HG03521 (cell line): ENCODE results near the gene HNRNPM.
"Not testable (repeated sequence)": the region's sequence is repeated elsewhere in the genome, so short reads cannot be mapped to it uniquely, and the experiment has no call there.

Experiments
- ATAC-seq: cut with Tn5 transposase; IDR thresholded peaks from one replicate; pipeline ENCODE4 v1.9.1; 2021; ENCODE audit warnings: mild to moderate bottlenecking, moderate library complexity; ENCODE audit not compliant: unreplicated experiment

Gene HNRNPM, protein sequence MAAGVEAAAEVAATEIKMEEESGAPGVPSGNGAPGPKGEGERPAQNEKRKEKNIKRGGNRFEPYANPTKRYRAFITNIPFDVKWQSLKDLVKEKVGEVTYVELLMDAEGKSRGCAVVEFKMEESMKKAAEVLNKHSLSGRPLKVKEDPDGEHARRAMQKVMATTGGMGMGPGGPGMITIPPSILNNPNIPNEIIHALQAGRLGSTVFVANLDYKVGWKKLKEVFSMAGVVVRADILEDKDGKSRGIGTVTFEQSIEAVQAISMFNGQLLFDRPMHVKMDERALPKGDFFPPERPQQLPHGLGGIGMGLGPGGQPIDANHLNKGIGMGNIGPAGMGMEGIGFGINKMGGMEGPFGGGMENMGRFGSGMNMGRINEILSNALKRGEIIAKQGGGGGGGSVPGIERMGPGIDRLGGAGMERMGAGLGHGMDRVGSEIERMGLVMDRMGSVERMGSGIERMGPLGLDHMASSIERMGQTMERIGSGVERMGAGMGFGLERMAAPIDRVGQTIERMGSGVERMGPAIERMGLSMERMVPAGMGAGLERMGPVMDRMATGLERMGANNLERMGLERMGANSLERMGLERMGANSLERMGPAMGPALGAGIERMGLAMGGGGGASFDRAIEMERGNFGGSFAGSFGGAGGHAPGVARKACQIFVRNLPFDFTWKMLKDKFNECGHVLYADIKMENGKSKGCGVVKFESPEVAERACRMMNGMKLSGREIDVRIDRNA

DNA sequence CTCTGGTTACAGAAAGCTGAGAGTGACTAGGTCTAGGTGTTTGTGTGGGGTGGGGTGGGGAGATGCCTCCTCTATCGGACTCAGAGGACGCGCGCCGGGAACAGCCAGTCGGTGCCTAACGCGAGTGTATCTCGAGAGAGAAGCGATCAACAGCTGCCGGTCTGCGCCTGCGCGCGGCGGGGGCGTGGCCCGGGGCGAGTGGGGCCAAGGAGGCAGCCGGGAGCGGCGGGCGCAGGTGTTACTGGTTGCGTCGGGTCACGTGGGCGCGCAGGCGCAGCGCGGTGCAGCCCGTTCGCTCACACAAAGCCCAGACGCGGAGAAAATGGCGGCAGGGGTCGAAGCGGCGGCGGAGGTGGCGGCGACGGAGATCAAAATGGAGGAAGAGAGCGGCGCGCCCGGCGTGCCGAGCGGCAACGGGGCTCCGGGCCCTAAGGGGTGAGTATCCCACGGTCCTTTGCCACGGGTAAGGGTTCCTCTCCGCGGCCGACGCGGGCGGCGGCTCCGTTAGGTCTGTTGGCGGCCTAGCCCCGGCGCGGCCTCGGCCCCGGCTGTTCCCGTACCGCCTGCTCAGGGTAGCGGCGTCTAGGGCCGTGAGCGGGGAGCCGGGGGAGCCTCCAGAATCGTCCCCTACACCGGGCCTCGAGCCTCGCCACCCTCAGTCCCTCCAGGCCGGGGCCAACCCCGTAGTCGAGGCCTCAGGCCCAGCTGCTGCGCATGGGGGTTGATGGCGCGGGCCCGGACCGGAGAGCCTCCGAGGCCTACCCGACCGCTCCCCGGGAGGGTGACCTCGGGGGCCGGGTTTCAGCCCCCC is at the start of gene HNRNPM:
TSS of gene HNRNPM (plus strand) at position 299 of the 811 bp plus-strand sequence. CDS start at position 323, 24 bp downstream.
- peak; percentile 90 for ATAC-seq

DNA sequence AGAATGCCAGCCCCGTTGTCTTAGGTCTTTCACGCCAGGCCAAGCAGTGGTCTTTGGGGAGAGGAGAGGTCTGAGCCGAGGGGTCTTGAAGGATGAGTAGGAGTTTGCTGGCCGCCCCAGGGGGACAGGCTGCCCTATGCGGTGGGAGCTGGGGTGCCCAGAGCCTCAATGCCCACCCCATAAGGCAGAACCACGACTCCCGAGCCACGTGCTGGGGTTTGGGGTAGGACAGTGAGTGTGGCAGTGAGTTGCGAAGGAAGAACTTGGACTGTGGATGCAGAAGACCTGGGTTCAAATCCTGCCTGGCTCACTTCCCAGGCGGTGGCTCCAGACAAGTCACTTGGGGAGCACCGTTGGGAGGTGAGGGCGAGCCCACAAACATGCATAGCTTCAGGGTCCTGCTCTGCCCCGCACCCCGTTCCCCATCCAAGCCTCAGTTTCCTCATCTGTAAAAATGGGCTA is 49.1 kb upstream of the HNRNPM start:
- ATAC-seq, result no peak

DNA sequence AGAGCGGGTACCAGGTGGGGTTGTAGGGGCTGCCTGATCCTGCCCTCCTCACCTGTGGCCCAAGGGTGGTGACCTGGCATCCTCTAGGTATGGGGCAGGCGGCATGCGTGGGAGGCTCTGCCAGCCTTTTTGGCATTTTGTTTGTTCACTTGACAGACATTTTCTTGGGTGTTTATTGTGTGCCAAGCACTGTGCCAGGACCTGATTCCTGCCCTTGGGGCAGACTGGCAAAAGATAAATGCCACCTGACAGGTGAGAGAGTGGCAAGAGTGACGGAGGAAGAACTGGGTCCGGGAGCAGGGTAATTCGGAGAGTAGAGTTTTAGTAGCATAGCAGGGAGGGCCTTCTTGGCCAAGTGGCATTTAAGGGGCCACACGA is 48.6 kb upstream of the HNRNPM start:
- ATAC-seq, result no peak

DNA sequence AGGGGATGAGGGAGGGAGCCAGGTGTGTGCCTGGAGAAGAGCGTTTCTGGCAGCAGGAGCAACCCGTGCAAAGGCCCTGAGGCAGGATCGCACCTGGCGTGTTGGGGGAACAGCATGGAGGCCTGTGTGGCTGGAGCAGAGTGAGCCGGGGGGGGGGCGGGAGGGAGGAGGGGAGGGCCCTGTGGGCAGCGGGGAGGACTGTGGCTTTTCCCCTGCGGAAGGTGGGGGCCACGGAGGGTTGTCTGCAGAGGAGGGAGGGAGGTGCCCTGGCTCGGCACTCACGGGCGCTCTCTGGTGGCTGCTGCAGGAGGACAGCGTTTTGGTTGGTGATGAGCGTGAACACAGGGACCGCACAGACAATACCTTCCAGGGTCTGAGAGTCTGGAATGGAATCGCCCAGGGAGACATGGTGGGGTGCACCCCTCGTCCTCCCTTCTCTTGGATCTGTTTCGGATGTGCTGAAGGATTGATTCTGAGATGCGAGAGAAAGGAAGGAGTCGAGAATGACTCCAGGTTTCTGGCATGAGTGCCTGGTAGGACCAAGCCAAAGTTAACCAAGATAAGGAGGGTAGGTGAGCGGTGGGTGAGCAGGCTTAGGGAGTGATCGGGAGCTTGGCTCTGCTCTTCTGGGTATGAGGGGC is 48.1 kb upstream of the HNRNPM start:
- no peak for ATAC-seq

DNA sequence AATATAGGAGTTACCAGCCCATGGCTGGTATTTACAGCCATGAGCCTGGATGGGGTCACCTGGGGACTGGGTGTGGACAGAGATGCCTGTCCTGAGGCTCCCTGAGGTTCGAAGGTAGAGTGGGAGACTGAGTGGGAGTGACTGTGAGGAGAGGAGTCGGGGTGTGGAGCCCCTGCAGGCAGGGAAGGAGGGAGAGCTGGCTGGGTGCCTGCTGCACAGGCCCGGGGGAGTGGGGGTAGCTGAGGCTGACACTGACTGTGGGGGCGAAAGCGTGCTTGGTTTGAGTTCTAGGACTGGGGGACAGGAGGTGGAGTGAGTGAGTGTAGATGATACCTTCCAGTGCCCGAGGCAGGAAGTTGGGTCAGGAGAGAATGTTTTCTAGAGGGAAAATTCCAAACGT is 47.5 kb upstream of the HNRNPM start:
- no peak for ATAC-seq

DNA sequence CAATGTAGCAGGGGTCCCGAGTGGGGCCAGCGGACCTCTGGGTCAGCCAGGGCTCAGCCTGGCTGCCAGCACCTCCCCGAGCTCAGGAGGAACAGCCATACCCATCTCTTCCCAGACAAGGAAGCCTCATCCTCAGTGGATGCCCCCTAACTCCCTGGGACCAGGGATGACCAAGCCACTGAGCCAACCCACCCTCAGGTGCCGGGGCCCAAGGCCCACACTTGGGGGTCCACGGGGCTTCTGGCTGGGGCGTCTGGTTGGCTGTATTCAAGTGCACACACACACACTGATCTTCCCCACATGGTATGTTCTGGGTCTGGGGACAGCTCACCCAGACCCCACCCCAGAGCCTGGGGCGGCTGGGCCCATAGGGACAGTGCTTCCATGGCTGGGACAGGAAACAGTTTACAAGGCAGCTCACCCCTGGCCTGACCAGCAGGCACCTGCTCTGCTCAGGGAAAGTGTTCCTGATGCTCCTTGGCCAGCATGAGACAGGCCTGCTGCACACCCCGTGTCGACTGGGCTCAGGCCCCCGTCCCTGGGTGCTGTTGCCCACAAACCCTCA is 46.9 kb upstream of the HNRNPM start:
- no peak for ATAC-seq

DNA sequence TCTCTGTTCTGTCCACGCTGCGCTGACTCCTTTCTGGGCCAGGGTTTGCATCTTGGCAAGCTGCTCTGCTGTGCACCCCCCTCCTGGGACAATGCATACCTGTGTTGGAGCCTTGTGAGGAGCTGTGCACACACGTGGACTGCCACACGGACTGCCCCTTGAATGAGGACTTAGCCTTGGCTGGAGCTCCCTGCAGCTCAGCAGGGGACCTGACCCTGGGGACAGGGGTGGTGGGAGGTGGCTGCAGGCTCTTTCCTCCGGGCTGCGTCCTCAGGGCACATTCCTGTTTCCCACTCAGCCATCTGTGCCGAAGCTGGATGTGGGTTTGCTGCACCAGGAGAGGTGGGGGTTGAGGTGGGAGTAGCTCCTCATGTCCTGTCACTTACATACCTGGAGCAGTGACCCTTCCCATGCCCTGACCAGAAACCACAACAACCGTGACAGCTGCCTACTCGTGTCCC is 46.4 kb upstream of the HNRNPM start:
- ATAC-seq, result no peak

DNA sequence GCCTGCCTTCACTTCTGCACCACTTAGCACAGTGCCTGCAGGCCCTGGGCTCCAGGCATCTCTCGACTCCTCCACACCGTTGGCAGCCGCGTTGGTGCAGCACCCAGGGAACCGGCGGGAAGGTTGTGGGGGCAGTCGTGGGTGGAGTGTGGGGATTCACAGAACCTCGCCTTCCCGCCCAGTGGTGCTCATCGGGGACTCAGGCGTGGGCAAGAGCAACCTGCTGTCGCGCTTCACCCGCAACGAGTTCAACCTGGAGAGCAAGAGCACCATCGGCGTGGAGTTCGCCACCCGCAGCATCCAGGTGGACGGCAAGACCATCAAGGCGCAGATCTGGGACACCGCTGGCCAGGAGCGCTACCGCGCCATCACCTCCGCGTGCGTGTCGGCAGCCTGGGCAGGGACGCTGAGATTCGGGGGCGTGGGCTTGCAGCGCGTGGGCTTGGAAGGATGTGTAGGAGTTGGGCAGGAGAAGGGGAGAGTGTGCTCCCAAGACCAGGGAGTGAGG is 45.0 kb upstream of the HNRNPM start:
- no peak for ATAC-seq

DNA sequence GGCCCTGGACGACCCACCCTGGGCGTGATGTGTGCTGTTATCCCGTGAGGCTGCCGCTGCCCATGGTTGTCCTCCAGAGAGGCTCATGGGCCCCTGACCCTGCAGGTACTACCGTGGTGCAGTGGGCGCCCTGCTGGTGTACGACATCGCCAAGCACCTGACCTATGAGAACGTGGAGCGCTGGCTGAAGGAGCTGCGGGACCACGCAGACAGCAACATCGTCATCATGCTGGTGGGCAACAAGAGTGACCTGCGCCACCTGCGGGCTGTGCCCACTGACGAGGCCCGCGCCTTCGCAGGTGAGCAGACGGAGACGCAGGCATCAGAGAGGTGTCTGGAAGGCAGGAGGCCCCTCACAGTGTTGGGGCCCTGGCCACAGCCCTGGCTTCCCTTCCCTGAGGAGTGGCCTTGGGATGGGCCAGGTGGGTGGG is 42.8 kb upstream of the HNRNPM start:
- ATAC-seq, result no peak

DNA sequence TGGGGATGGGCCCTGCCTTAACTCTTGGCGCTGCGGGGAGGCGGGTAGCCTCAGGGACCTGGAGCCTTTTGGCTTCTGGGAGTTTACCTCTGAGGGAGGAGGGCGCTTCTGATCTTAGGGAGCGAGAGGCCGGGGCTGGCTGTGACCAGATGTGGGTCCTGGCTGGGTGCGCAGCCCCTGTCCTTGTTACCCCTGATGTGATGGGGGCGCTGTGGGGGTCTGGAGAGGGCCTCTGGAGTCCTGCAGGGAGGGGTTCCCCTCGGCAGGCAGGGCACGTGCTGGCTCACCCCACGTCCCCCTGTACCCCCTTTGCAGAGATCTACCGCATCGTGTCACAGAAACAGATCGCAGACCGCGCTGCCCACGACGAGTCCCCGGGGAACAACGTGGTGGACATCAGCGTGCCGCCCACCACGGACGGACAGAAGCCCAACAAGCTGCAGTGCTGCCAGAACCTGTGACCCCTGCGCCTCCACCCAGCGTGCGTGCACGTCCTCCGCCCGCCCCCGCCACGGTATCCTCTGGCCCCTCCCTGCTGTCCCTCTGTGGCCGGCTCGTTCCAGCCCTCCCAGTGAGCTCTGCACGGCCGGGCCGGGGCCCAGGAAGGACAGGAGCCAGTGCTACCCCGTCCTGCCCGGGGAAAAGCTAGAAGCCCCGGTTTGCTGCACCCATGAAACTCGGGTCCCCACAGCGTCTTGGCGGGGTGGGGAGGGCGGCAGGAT is 41.5 kb upstream of the HNRNPM start:
- no peak for ATAC-seq

DNA sequence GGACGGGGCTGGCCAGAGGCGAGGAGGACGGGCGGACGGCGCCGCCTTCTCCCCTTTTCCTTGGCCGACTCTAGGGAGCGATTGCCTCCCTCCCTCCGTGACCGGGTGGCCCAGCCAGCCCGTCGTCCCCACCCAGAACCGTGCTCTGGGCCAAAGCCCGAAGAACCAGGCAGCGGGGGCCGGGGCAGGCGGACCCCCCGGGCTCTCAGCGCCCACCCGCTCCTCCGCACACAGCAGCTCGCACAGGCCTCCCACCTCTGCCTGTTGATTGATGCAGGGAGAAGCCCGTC is 41.0 kb upstream of the HNRNPM start:
- ATAC-seq, result no peak

DNA sequence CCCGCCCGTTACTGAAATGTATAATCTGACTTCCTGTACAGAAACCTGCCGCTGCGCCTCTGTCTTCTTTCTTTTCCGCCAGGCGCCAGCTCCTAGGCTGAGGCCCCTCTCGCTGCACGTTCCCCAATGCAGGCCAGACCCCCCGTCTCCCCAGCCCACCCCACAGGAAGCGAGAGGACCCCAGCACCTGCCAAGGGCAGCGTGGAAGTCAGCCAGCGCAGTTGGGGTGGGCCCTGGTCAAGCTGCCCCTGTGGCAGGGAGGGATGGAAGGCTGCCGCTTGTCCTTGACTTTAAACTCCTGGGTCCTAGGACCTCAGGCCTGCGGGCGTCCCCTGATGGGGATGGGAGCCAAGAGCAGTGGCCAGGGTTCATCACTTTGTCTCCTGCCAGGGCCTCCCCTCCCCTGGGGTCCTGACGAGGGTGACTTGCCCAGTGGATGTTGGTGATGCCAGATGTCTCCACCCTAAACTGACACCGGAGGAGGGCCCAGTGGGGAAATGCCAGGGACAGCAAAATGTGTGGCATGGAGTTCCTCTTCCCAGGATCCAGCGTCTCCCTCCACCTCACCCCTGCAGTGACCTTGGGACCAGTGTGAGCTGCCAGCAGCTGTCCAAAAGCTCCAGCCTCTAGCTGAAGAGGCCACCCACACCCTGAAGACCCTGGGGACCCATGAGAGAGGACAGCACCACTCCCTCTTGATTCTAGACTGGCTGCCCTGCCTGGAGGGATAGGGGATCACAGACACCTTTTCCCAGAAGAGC is 40.2 kb upstream of the HNRNPM start:
- no peak for ATAC-seq

DNA sequence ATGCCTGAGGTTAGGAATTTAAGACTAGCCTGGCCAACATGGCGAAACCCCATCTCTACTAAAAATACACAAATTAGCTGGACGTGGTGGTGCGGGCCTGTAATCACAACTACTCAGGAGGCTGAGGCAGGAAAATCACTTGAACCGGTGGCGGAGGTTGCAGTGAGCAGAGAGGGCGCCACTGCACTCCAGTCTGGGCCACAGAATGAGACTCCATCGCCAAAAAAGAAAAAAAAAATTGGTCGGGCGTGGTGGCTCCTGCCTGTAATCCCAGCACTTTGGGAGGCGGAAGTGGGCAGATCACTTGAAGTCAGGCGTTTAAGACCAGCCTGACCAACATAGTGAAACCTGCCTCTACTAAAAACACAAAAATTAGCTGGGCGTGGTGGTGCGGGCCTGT is 34.1 kb upstream of the HNRNPM start:
- not testable (repeated sequence) for ATAC-seq

DNA sequence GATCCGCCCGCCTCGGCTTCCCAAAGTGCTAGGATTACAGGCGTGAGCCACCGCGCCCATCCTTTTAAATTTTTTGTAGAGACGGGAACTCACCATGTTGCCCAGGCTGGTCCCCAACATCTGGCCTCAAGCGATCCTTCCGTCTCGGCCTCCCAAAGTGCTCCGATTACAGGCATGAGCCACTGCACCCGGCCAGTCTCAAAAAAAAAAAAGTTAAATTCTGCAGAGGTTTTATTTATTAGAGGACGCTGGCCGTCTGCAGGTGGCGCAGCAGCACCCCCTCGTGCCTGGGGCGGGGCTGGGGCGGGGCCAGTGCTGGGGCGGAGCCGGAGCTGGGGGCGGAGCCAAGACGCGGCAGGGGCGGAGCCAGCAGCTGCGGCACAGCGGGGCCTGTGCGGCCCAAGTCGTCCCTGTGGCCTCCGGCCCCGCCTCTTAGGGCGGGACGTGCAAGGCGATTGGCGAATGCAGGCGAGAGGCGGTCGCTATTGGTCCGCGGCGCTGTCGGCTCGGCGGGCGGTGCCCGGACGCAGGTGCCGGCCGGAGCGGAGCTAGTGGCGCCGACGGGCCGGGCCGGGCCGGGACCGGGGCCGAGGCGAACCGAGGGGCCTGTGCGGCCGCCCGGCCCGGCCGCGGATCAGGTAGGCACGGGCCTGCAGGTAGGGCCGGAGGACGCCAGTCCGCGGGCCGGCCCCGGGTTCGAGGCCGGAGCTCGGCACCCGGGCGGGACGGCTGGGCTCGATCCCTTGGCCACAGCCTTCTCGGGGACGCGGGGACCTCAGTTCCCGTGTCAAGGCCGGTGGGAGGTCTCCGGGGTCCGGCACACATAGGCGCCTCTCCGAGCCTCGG is 31.8 kb upstream of the HNRNPM start, which contains the start of gene MARCHF2:
TSS of gene MARCHF2 (plus strand) at position 523 of the 846 bp plus-strand sequence. CDS start 8,536 bp downstream, outside the sequence.
- peak; percentile 99 for ATAC-seq

DNA sequence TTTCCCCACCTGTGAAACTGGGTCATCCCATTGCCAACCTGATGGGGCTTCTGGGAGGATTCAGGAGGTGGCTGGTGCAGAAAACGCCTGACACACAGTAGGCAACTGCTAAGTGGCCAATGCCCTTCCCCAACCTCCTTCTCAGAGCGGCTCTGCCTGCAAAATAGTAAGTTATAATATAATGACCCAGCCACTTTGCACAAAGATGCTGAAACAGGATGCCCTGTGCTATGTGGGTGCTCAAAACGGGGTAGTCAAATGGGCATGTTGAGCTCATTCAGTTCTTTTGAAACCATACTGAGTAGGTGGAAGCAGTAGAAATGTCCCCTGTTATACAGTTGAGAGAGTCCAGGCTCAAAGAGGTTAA is 31.2 kb upstream of the HNRNPM start:
- no peak for ATAC-seq

DNA sequence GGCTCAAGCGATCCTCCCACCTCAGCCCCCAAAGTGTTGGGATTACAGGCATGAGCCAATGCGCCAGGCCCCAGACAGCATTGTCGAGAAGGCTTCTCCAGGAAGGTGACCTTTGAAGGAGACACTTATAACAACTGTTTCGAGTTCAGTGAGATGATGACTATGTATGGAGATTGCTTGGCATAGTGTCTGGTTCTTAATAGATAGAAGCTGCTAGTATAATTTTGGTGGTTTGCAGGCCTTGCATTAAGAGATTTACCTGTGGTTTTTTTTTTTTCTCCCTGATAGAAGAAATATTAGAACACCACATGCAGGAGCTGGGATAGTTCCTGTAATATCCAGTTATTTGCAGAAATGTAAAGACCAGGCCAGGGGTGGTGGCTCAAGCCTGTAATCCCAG is 28.0 kb upstream of the HNRNPM start:
- no peak for ATAC-seq

DNA sequence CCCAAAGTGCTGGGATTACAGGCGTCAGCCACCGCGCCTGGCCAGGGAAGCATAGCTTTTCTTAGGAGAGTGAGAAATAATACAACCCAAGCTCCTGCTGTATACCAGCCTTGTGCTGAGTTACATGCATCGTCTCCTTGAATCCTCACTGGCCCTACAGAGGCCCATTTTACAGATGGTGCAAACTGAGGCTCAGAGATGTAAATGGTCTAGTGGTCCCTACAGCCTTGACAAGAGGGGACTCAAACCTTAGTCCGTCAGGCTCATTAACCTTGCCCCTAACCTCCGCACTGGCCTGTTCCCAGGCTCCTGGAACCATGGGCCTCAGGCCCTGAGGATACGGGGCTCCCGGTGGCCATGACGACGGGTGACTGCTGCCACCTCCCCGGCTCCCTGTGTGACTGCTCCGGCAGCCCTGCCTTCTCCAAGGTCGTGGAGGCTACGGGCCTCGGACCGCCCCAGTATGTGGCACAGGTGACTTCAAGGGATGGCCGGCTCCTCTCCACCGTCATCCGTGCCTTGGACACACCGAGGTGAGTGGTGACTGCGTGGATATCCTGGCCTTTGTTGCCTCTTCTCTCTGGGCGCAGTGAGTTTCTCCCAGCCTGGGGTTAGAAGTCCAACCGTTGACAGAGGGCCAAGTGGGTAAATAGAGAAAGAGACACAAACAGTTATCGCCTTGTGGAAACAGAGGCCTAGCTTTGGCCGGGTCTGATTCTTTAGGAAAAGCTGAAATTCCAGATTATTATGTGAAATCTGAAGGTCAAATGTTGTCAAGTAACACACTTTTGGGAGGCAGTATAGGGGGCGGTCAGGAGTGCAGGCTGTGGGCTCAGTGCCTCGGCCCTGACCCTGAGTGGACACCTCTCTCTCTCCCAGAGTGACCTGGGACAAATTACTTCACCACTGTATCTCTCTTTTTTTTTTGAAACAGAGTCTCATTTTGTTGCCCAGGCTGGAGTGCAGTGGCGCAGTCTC is 23.0 kb upstream of the HNRNPM start:
- ATAC-seq, result no peak
